ENCODE results near the gene MAPK6. TPM values are rescaled to one million over a fixed set of nuclear protein-coding genes. Genes with fewer than 3 reads are reported as not detected.

MAPK6 gene
- total and polyA plus RNA-seq, 2 of the 4 experiments (the other 2 are of a cell fraction), result 22.6 to 60.6 TPM

DNA sequence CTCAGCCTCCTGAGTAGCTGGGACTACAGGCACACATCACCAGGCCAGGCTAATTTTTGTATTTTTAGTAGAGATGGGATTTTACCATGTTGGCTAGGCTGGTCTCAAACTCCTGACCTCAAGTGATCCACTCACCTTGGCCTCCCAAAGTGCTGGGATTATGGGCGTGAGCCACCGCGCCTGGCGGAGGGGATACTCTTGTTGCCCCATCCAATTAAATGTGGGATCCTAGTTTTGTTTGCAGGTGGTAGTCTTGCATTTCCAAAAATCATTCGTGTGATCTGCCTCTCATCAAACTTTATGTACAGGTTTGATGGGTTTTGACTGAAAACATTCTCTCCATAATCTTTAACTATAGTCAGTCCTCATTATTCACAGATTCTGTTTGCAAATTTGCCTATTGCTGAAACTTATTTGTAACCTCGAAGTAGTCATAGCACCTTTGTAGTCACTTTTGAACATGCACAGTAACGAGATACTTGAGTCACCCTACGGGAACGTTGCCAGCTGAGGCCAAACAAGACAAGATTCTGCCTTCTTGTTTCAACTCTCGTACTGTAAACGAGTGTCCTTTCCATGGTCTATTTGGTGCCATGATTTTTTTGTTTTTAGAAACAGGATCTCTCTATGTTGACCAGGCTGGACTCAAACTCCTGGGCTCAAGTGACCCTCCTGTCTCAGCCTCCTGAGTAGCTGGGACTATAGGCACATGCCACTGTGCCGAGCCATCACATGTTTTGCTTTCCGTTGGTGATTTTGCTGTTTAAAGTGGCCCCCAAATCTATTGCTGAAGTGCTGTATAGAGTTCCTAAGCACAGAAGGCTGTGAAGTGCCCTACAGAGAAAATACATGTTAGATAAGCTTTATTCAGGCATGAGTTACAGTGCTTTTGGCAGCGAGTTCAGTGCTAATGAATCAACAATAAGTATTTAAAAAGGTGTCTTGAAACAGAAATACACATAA is 8.1 kb upstream of the MAPK6 start:
- in situ Hi-C loops (cut with MboI; ENCODE audit: low sequenced_read_pairs), result loop anchor here (25.0 kb wide), 1 partner anchor 651 kb away; no protein-coding TSS in a partner anchor

More for the DNA sequence above, 8.1 kb upstream of the MAPK6 start:
- dilution Hi-C loops (cut with HindIII; ENCODE audit: low sequenced_read_pairs, unreplicated experiment), result no loop called here
- Histone ChIP-seq H3K27ac (ENCODE audit: insufficient read depth, low read length) (0 out of 2 replicates have a peak overlapping the region, but pooled peaks have one; percentile 7), H4K5ac (ENCODE audit: low read depth, low read length) (no peak overlapping the region), H2BK20ac (ENCODE audit: low read depth, low read length) (no peak overlapping the region), H3K23ac (ENCODE audit: low read depth, low read length) (no peak overlapping the region), H3K9me3 (ENCODE audit: control insufficient read depth, insufficient read depth, low read length) (no peaks in the 10 kb centered on the region), H3K18ac (ENCODE audit: low read depth, low read length) (peak overlapping the region; percentile 63; the same call in 1 of the 2 replicates), H3K36me3 (ENCODE audit: control insufficient read depth, insufficient read depth, low read length) (no peaks in the 10 kb centered on the region), H3K9ac (ENCODE audit: low read depth, low read length) (no peak overlapping the region), H3K4me3 (ENCODE audit: insufficient read depth, low read depth, low read length) (no peak overlapping the region), H2BK120ac (ENCODE audit: low read depth, low read length) (no peak overlapping the region; the same call in 1 of the 2 replicates), H2AK9ac (replicated peaks; ENCODE audit: low read depth, low read length, poor library complexity) (no peak overlapping the region), H3K14ac (replicated peaks; ENCODE audit: low read depth, low read length) (no peak overlapping the region), H4K8ac (ENCODE audit: low read depth in 2 of 2, low read length in 2 of 2) (no peak overlapping the region; a peak in 1 of 4 replicates), H2AK5ac (ENCODE audit: low read depth, low read length) (peak overlapping the region; percentile 30; the same call in 1 of the 2 replicates), H4K20me1 (ENCODE audit: insufficient read depth, low read length) (no peaks in the 10 kb centered on the region), H3K9me1 (ENCODE audit: insufficient read depth, low read length) (peaks cover 5% of the 10 kb centered on the region), H2AFZ (replicated peaks; ENCODE audit: low read length, poor library complexity) (no peak overlapping the region), H3K79me1 (ENCODE audit: low read depth in 1 of 2, low read length in 2 of 2) (0 out of 4 replicates have a peak, but pooled peaks cover 3% of the 10 kb centered on the region in 2 experiments), H4K91ac (ENCODE audit: insufficient read depth, low read depth, low read length) (no peak overlapping the region), H2BK15ac (ENCODE audit: low read depth, low read length) (peak overlapping the region; percentile 37; the same call in 1 of the 3 replicates), H3K4me1 (ENCODE audit: control insufficient read depth, insufficient read depth, low read length) (peaks cover 9% of the 10 kb centered on the region; the same call in 1 of the 2 replicates), H3K27me3 (ENCODE audit: control insufficient read depth, insufficient read depth, low read length) (no peaks in the 10 kb centered on the region), H3K4ac (ENCODE audit: low read depth, low read length) (no peak overlapping the region), H3K4me2 (ENCODE audit: low read depth, low read length) (peak overlapping the region; percentile 32; the same call in 1 of the 2 replicates), H2BK5ac (ENCODE audit: low read depth, low read length, poor library complexity, severe bottlenecking) (peak overlapping the region; percentile 71), H3K56ac (ENCODE audit: extremely low read depth, insufficient read depth, low read length) (no peak overlapping the region)
- intact Hi-C loops (cut with micrococcal nuclease), result no loop called here
- DNase-seq (peak; percentile 97), ATAC-seq (ENCODE audit: low read depth) (peak; percentile 60)
- 48% methylated on average over 7 of the region's 14 CpGs; no CpG with 5 or more reads in 1 of the 2 experiments for WGBS, 2 experiments (ENCODE audit: extremely low coverage in 2 of 2, insufficient read length in 1 of 2)
- peak; percentile 41; the same call in 1 of the 2 replicates for TF ChIP-seq FOS (IDR thresholded peaks at IDR 0.05; ENCODE audit: low read depth, low read length)
- TF ChIP-seq CEBPB (IDR thresholded peaks at IDR 0.05; ENCODE audit: low read depth, low read length), result peak; percentile 39; the same call in 1 of the 2 replicates
- TF ChIP-seq, protein P1, sequence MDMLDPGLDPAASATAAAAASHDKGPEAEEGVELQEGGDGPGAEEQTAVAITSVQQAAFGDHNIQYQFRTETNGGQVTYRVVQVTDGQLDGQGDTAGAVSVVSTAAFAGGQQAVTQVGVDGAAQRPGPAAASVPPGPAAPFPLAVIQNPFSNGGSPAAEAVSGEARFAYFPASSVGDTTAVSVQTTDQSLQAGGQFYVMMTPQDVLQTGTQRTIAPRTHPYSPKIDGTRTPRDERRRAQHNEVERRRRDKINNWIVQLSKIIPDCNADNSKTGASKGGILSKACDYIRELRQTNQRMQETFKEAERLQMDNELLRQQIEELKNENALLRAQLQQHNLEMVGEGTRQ (IDR thresholded peaks at IDR 0.05; ENCODE audit: low read depth, low read length), result no peak
- no peak for TF ChIP-seq POLR2A (IDR thresholded peaks at IDR 0.05; ENCODE audit: low read depth, low read length)
- ChIA-PET POLR2A (ENCODE audit: unreplicated experiment) (no interaction called here), CTCF (no interaction called here)
- BruUV-seq (replicated peaks), result no TSS peak

Measured in IMR-90 (cell line).